HG03442 (cell line): Measurements from ENCODE around the gene SYT2.
"Not testable (repeated sequence)": the region's sequence is repeated elsewhere in the genome, so short reads cannot be mapped to it uniquely, and the experiment has no call there.

ENCODE experiments used
- ATAC-seq: cut with Tn5 transposase; IDR thresholded peaks from one replicate; pipeline ENCODE4 v1.9.1; 2021; ENCODE audit warnings: mild to moderate bottlenecking, moderate library complexity; ENCODE audit not compliant: unreplicated experiment

SYT2 gene

DNA sequence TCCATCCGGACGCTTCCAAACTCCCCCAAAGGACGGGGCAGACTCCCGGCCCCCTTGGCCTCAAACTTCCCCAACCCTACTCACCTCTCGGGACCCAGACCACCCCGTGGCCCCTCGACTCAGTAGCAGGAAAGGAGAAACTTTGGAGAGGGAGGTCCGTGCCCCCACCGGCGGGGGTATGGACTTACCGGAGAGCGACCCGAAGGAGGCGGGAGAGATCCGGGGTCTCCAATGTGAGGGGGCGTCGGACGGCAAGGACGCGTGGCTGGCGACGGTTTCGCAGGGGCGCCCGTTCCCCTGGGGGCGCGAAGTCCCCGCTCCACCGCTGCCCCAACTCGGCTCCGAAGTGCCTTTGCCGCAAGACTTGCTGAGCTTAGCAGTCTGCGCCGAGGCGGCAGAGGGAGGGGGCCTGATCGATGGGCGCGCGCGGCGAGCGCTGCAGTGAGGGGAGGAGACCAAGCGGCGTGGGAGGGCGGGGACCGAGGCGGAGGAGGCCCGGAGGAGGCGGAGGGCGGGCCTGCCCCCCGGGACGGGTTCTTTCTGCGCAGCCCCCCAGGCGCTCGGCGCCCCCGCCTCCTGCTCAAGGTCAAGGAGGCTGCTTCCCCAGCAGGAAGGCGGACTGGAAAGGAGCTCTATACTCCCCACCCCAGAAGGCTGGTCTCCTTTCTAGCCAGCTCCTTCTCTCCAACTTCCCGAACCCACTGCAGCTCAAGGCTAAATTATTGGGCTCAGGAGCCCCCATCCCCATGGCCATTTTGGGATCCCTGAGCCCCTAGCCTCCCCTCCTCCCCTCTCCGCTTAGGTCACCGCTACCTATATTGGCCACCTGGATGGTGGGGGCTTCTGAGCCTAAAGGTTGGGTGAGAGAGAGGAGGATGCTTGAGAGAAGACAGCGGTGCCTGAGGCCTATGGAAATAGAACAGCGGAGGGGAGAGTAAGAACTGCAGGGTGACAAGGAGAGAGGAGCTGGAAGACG is at the start of gene SYT2:
Gene SYT2, minus strand, starts transcription at position 385 of the 976 bp plus-strand sequence. CDS start 104,682 bp downstream, outside the sequence.
- no peak for ATAC-seq

DNA sequence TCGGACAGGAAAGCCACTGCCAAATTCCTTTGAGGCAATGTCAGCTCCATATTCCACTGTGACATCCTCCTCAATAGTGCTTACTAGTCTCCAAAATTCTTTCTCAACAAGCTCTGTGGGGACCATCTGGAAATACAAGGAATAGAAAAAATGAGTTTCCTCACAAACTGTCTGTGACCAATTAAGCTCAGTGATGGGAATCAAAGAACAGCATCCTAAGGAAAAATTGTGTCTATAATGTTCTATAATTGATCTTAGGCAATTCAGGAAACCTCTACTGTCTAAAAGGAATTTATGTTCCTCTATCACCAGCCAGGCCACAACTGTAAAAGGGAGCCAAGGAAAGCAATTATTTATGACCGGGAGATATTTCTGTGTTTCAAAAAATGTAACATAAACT is 46.1 kb upstream of the SYT2 start:
- ATAC-seq, result no peak

DNA sequence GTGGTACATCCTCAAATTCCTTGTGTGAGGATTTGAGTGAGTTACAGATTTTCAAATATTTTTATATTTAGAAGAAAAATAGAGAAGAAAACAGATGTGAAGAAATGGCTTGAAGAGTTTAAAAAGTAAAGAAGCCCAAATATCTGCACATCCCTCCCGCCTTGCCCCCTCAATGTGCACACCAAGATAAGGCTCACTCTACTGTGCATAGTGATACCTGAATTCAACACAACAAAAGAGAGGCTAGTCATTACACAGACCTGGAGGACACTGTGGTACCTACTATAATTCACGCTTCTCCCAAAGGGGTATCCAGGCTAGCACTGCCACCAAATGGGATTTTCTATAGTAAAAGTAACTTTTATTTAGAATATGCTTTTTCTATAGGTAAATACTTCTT is 44.0 kb upstream of the SYT2 start:
- ATAC-seq, result no peak

DNA sequence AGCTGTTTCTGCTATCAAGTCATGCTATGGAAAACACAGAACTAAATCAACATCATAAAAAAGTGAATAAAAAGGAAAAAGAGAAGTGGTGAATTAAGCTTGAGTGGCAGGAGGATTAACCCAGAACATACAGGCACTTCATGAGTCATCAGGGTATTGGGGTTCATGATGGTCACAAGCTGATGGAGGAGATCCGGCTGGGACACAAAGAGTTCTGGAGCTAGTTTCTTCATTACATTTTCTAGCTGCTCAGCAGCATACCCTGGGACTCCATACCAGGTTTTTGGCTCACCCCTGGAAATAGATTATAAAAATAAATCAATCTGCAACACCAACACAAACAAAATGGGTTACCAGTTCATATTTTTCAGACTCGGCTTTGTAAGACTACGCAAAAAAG is 42.5 kb upstream of the SYT2 start:
- no peak for ATAC-seq

DNA sequence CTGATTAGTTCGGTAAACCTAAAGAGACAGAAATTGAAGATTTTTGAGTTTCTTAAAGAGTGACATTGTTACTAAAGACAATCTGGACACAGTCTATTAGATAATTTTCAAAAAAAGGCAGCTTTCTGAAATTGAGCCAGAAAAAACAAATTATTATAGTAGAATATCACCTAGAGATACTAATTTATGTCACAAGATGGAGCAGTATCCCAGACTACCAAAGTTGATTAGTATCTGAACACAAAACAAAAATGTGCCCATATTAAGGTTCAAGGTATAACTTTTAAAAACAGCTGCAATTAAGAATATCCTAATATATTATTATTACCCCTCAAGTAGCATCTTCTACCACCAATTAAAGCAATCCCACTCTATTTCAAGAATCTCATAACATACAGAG is 40.5 kb upstream of the SYT2 start:
- no peak for ATAC-seq

DNA sequence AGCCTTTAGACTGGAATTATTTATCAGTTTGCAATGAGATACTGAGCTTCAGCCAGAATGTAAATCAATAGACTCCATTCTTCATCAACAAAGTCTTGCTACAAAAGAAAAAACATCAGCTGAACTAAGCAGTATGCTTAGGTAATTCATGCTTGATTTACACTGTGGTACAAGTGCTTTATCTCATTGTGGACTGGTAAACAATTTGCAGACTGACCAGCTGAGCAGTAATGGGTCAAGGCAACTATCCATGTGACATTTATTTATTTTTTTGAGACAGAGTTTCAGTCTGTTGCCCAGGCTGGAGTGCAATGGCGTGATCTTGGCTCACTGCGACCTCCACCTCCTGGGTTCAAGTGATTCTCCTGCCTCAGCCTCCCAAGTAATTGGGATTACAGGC is 39.8 kb upstream of the SYT2 start:
- no peak for ATAC-seq

DNA sequence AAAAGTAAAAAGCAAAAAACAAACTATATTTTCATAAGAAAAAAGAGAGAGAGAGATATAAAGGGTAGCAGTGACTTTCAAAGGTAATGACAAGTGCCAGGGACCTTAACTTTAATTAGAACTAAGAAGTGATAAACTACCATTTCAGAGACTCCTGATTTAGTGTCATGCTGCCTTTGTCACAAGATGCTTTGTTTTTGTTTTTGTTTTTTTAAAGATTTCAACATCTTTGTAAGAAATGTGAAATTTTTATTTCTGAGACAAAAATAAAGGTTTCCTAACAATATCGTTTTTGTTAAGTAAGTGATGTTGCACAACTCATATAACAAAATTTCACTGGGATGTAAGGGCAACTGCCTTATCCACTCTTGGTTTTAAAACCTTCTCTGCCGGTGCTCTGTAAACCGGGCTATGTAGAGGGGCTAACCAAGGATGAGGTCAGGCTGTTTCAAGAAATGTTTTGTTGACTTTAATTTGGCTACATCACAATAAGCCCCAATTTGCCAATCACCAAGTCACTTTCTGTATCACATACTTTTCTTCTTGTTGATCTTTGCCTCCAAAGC is 35.2 kb upstream of the SYT2 start:
- ATAC-seq, result no peak

DNA sequence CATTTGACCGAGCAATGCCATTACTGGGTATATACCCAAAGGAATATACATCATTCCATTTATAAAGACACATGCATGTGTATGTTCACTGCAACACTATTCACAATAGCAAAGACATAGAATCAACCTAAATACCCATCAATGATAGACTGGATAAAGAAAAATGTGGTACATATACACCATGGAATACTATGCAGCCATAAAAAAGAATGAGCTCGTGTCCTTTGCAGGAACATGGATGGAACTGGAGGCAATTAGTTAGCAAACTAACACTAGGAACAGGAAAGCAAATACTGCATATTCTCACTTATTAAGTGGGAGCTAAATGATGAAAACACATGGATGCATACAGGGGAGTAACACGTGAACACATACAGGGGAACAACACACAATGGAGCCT is 34.5 kb upstream of the SYT2 start:
- ATAC-seq, result not testable (repeated sequence)

DNA sequence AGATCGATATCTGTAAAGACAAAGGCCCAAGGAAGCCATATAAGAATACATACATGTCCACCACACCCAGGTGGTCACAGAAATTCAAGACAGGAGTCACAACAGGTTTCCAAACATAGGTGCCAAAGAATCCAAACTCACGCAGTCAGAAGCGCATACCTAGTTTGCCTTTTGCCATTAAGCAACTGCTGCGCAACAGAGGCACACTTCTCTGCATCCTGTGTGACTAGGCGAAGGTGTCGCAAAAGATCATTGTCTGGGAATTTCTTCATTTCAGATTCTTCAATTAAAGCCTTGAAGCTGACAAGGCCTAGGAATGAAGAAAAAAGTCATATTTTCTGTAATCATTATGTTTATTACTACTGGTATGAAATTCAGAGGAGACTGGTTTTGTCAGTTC is 32.2 kb upstream of the SYT2 start:
- ATAC-seq, result no peak

DNA sequence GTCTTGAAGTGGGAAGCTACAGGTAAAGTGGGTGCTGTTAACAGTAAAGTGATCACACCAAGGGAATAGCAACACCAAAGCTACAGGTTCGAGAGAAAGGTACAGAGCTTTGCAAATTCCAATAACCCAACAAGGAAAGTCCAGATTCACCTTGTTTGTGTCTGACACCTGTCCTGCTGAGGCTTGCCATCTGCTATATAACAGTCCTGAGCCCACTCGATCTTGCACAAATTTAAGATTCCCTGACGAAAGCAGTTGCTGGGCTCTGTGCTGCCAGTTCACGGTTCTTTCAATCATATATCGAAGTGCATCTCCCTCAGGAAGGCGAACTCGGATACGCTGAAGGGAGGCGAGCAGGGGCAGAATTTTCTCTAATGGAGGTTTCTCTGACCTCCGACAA is 23.0 kb upstream of the SYT2 start:
- no peak for ATAC-seq

DNA sequence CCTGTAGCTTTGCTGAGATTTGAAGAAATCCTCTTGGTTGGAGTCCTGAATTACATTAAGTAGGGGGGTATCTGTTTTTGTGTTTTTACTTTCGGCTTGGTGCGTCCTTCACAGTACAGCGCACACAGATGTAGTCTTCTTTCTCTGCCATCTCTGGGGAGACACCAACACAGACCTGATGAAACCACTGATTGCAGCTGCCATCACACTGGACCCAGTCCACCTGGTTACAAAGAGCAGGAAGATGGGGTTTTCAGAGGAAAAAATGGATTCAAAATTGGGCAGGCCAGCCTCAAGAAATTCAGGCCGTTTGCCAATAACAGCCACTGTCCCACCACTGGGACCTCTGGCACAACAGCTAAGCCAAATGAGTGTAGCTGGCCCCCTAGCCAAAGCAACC is 18.7 kb upstream of the SYT2 start:
- no peak for ATAC-seq

DNA sequence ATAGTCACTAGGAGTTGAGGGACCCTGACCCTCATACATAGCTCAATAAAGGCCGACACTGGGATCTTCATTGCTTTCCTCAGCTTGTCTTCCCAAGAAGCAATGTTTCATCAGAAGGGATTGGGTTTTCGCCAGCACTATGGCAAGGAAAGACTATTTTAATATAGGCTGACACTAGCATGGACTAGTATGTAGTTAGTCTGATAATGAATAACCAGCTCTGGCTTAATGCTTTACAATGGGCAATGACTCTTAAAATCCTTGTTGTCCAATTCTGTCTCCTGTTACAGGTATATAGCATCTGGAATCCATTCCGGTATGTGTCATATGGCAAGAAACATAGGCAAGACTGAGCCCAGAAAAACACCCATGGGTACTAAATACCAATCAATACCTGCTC is 15.3 kb upstream of the SYT2 start:
- ATAC-seq, result no peak

DNA sequence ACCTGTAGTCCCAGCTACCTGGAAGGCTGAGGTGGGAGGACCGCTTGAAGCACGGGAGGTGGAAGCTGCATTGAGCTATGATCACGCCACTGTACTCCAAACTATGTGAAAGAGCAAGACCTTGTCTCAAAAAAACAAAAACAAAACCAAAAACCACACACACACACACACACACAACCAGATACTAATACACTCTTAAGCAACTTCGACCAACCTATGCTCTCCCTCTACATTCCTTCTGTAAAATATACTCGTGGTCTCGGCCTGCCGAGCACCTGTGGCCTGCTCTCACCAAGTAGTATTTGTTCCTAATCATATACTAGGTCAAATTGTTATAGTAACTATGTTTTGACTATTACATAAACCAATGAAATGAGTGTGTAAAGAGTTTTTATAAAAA is 13.5 kb upstream of the SYT2 start:
- ATAC-seq, result no peak

DNA sequence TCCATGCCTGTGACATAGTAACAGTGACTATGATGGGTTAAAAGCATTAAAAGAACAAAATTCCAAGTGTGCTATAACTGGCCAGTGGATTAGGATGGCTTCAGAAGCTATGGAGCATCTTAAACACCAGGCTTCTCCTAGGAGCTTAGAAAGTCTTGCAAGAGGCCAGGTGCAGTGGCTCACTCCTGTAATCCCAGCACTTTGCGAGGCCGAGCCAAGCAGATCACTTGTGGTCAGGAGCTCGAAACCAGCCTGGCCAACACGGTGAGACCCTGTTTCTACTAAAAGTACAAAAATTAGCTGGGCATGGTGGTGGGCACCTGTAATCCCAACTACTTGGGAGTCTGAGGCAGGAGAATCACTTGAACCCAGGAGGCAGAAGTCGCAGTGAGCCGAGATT is 12.8 kb upstream of the SYT2 start:
- ATAC-seq, result not testable (repeated sequence)

DNA sequence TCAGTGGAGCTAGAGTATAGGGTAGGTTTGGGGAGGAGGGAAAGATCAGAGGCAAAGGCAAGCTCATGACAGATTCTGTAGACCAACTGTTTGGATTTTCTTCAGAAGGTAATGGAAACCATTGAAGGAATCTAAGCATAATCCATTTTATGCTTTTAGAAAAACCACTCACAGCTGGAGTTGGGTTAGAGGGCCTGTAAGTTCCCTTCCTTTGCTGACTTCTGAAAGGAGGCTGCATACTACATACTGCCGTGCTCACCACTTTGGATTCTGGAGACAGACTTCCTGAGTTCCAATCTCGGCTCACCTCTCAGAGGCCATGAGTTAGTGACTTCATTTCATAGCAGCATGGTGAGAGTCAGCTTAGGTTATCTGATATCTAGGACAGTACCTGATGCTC is 6.4 kb upstream of the SYT2 start:
- no peak for ATAC-seq

DNA sequence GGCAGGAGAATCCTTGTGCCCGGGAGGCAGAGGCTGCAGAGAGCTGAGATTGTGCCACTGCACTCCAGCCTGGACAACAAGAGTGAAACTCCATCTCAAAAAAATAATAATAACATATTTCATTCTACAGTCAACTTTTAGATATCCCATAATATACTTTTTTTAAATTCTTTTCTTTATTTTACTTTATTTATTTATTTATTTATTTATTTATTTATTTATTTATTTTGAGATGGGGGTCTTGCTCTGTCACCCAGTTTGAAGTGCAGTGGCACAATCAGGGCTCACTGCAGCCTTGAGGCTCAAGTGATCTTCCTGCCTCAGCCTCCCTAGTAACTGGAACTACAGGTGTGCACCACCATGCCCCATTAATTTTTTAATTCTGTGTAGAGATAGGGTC is 3.9 kb upstream of the SYT2 start:
- not testable (repeated sequence) for ATAC-seq

DNA sequence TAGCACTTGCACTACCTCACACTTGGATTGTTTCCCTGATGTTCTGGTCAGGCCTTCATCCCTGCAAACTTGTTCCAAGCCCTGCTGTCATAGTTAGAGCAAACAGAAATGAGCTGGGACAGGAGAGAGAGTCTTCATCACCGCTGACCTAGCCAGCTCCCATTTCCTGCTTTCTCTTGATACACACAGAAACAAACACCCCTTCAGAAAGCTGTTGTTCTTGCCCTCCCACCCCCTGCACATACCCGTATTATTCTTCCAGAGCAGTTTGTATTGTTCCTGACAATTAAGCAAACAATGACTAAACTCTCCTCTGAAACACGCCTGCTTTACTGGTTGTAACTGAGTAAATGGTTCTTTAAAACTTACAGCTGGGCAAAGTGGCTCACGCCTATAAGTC is 2.9 kb upstream of the SYT2 start:
- no peak for ATAC-seq

DNA sequence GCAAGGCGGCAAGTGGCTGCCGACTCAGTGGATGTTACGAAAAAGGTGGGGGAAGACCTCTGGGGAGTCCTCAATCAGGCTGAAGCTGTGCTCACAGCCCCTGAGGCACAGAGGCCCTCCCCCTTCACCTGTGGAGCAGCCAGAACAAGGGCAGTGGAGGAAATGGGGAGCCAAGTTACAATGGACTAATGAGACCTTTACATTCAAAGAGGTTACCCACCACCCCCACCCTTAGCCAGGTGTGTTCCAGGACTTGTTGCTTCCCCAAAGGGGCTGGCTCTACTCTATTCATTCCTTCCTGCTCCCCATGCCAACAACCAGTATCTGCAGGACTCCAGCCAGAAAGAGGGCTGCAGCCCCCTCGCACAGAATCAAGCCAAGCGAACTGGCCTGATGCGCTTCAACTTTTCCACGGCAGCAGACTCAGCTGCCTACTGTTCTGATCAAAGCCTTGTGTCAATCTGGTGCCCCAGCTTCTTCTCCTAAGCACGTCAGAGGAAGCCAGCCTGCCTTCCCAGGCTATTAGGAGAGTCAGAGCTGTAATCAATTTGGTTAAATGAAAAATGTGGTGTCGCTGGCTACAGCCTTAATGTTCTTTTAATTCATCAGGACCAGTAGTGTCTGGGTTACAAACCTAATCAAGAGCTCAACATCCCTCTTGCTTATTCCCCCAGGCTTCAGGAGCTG is 1.8 kb upstream of the SYT2 start:
- ATAC-seq, result no peak

DNA sequence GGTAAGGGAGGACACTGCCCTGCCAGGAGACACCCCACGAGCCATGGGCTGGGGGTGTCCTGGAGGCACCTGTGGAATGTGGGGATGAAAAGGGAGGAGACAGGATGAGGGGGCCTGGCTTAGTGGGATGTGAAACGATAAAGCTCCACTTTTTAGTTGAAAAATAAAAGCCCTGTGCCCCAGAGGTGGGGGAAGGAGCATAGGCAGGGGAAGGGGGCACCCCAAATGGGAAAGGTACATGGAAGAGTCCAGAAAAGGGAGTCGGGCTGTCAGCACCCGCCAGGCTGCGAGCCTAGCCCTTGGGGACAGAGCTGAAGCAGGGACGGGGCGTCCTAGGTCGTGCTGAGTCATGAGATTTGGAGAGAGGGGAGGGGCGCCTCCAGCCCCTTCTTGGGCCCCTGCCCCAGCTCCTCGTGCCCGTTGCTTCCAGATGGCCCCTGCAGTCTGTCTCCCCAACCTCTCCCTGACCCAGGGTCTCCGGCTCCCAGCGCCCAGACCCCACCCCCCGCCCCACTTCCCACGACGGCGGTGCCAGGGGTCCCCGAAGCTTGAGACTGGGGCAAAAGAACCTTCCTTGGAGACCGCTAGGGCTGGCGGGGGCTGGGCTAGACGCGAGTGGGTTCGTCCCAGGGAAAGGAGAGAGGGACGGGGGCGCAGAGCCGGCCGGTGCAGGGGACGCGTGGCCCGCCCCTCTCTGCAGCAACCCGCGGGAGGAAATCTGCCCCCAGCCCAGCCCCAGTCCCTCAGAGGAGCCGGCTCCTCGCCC is 795 bp downstream of the SYT2 start:
- ATAC-seq, result no peak

DNA sequence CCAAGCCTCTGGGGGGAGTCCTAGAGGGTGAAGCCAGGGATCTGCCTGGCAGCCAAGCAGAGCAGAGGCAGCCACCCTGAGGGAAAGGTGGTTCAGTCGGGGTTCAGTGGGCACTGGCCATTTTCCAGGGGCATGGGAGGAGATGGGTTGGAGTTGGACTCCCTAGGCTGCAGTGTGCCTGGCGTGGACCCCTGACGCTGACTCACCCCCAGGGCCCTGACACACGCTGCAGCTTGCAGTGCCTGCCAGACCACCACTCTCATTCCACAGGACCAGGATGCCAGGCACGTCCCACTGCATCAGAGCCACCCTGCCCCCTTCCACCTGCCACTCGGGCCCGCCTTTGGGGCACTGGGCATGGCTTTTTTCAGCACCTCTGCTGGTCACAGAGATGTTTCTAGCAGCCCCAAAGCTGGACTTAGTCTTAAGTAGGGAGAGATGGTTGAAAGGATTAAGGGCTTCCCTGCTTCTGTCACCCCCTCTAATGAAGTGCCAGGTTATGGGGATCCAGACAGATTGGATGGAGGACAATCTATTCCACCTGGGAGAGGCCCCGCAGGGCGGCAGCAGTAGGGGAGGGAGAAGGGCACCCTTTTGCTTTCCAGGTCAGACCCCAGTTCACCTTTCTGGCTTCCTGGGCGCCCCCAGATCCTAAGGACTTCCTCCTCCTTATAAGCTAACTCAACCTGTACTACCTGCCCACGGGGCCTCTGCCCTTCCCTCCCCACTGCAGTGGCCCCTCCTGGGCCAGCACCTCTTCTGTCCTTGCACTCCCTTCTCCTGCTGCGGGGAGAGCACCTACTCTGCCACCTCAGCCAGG is 1.6 kb downstream of the SYT2 start:
- no peak for ATAC-seq
